ENCODE results near the gene LHPP. TPM values are rescaled to one million over a fixed set of nuclear protein-coding genes. Genes with fewer than 3 reads are reported as not detected.
"Not testable (repeated sequence)": the region's sequence is repeated elsewhere in the genome, so short reads cannot be mapped to it uniquely, and the experiment has no call there.

The LHPP gene
- total RNA-seq, 1 donor from 2014 or later = 16.2 TPM

- intact Hi-C loops (cut with DNase I) = no loop called here
- no peak overlapping the region for H3K4me3 ChIP-seq
Measured at GRCh38 chr10:124609698-124610097, 148.1 kb downstream of the LHPP start.

GRCh38 chr10:124610186-124610585 lies 148.6 kb downstream of the LHPP start:
- ATAC-seq; H3K36me3 ChIP-seq; H3K4me1 ChIP-seq; H3K9me3 ChIP-seq; H3K4me3 ChIP-seq; H3K27me3 ChIP-seq; intact Hi-C loops (cut with DNase I); H3K27ac ChIP-seq; DNase-seq: not testable (repeated sequence)

More at GRCh38 chr10:124609698-124610097, 148.1 kb downstream of the LHPP start:
- no peak for TF ChIP-seq CTCF (IDR thresholded peaks at IDR 0.05)
- no peaks in the 10 kb centered on the region for H3K36me3 ChIP-seq
- no peak for DNase-seq
- no peaks in the 10 kb centered on the region for H3K27me3 ChIP-seq
- no peak overlapping the region for H3K27ac ChIP-seq
- H3K9me3 ChIP-seq = no peaks in the 10 kb centered on the region
- H3K4me1 ChIP-seq = peaks cover 9% of the 10 kb centered on the region
- ATAC-seq = no peak

- DNase-seq; H3K4me3 ChIP-seq; intact Hi-C loops (cut with DNase I); H3K36me3 ChIP-seq; H3K27me3 ChIP-seq; ATAC-seq; H3K9me3 ChIP-seq; H3K27ac ChIP-seq; H3K4me1 ChIP-seq: not testable (repeated sequence)
Measured at GRCh38 chr10:124610851-124611250, 149.2 kb downstream of the LHPP start.

DNA sequence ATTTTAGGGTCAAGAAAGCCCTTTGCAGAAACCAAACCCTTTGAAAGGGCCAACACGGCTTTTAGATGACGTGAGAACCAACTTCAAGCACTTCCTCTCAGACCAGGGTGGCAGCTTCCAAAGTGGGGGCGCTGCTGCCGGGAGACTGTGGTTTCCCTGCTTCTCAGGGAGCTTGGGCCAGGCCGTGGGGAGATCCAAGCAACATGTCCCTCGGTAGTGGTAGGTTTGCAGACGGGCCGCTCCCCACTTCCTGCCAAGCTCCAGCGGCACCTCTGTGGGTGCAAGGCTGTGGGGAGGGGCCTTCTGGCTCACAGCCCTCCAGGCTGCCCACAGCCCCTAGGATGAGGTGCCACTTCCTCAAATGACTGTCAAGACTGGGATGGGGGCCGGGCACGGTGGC lies 150.1 kb downstream of the LHPP start:
- Histone ChIP-seq H3K9me3 (no peaks in the 10 kb centered on the region), H3K36me3 (no peaks in the 10 kb centered on the region), H3K27me3 (no peaks in the 10 kb centered on the region), H3K4me1 (peaks cover 9% of the 10 kb centered on the region), H3K27ac (peak overlapping the region; percentile 17), H3K4me3 (no peak overlapping the region)
- no peak for TF ChIP-seq CTCF (IDR thresholded peaks at IDR 0.05)
- ATAC-seq = peak; percentile 22
- DNase-seq = no peak
- intact Hi-C loops (cut with DNase I) = no loop called here

GRCh38 chr10:124612611-124613498 lies 151.2 kb downstream of the LHPP start:
- no peak for DNase-seq
- Histone ChIP-seq H3K27ac (no peak overlapping the region), H3K27me3 (no peaks in the 10 kb centered on the region), H3K9me3 (no peaks in the 10 kb centered on the region), H3K4me3 (no peak overlapping the region), H3K36me3 (peaks cover 3% of the 10 kb centered on the region), H3K4me1 (peaks cover 9% of the 10 kb centered on the region)
- intact Hi-C loops (cut with DNase I) = no loop called here
- peak; percentile 20 for ATAC-seq
- TF ChIP-seq CTCF (IDR thresholded peaks at IDR 0.05) = no peak

GRCh38 chr10:124614003-124614659 lies 152.5 kb downstream of the LHPP start:
- DNase-seq (no peak), ATAC-seq (no peak)
- TF ChIP-seq CTCF (IDR thresholded peaks at IDR 0.05) = no peak
- no peaks in the 10 kb centered on the region for H3K27me3 ChIP-seq
- H3K4me1 ChIP-seq = peaks cover 14% of the 10 kb centered on the region
- H3K9me3 ChIP-seq = no peaks in the 10 kb centered on the region
- H3K27ac ChIP-seq = no peak overlapping the region
- H3K4me3 ChIP-seq = no peak overlapping the region
- peaks cover 3% of the 10 kb centered on the region for H3K36me3 ChIP-seq
- intact Hi-C loops (cut with DNase I) = no loop called here

Measured in upper lobe of right lung (tissue), 1 donor.